ENCODE data around the gene PSMB11. TPM values are rescaled to one million over a fixed set of nuclear protein-coding genes. Genes with fewer than 3 reads are reported as not detected.

Gene PSMB11
- total RNA-seq, 1 experiment from 2014 or later, result not detected

- CTCF ChIA-PET, result interaction anchor here (2.7 kb wide), 1 partner anchor 11 kb away, joined by 22 read pairs; no protein-coding TSS in a partner anchor
- Histone ChIP-seq H2AFZ (ENCODE audit: low read length) (no peak overlapping the region), H3K9me2 (replicated peaks; ENCODE audit: low read length) (no peaks in the 10 kb centered on the region), H3K4me2 (ENCODE audit: low read length) (no peak overlapping the region), H3K9ac (ENCODE audit: low read length) (no peak overlapping the region), H3K36me3 (ENCODE audit: low read depth, low read length) (no peaks in the 10 kb centered on the region), H4K20me1 (ENCODE audit: low read length) (no peaks in the 10 kb centered on the region), H3K27ac (ENCODE audit: low read length) (no peak overlapping the region), H3K4me1 (ENCODE audit: insufficient read depth, low read length) (peaks cover 5% of the 10 kb centered on the region; the same call in 1 of the 2 replicates), H3K79me2 (ENCODE audit: low read length) (no peaks in the 10 kb centered on the region), H3K9me3 (ENCODE audit: low read length) (no peaks in the 10 kb centered on the region), H3K4me3 (ENCODE audit: low read length) (no peak overlapping the region), H3K27me3 (ENCODE audit: low read length) (no peaks in the 10 kb centered on the region), H3F3A (ENCODE audit: low read length, unreplicated experiment) (no peaks in the 10 kb centered on the region)
- intact Hi-C loops (cut with micrococcal nuclease), result no loop called here
- no peak for ATAC-seq
- BruUV-seq (replicated peaks), result no TSS peak
- TF ChIP-seq CTCF (conservative IDR thresholded peaks at IDR 0.05; ENCODE audit: low read depth, low read length) (no peak), EZH2phosphoT487 (IDR thresholded peaks at IDR 0.05; ENCODE audit: borderline replicate concordance, low read length) (no peak), EZH2 (IDR thresholded peaks at IDR 0.05; ENCODE audit: low read length, unreplicated experiment) (no peak)
- DNase-seq, result no peak
- POLR2A ChIA-PET (ENCODE audit: unreplicated experiment), result no interaction called here
Observed at GRCh38 chr14:22996768-22997654, 45.0 kb upstream of the PSMB11 start.

- Histone ChIP-seq H3K27ac (ENCODE audit: low read length) (no peak overlapping the region), H3K4me3 (ENCODE audit: low read length) (no peak overlapping the region), H3K79me2 (ENCODE audit: low read length) (no peaks in the 10 kb centered on the region), H3K4me1 (ENCODE audit: insufficient read depth, low read length) (peaks cover 5% of the 10 kb centered on the region; the same call in 1 of the 2 replicates), H4K20me1 (ENCODE audit: low read length) (no peaks in the 10 kb centered on the region), H2AFZ (ENCODE audit: low read length) (no peak overlapping the region), H3K27me3 (ENCODE audit: low read length) (no peaks in the 10 kb centered on the region), H3K9ac (ENCODE audit: low read length) (no peak overlapping the region), H3F3A (ENCODE audit: low read length, unreplicated experiment) (no peaks in the 10 kb centered on the region), H3K36me3 (ENCODE audit: low read depth, low read length) (no peaks in the 10 kb centered on the region), H3K4me2 (ENCODE audit: low read length) (no peak overlapping the region), H3K9me2 (replicated peaks; ENCODE audit: low read length) (no peaks in the 10 kb centered on the region), H3K9me3 (ENCODE audit: low read length) (no peaks in the 10 kb centered on the region)
- ChIA-PET POLR2A (ENCODE audit: unreplicated experiment) (no interaction called here), CTCF (no interaction called here)
- intact Hi-C loops (cut with micrococcal nuclease), result no loop called here
- DNase-seq, result no peak
- TF ChIP-seq EZH2 (IDR thresholded peaks at IDR 0.05; ENCODE audit: low read length, unreplicated experiment), result no peak
- no peak for TF ChIP-seq CTCF (conservative IDR thresholded peaks at IDR 0.05; ENCODE audit: low read depth, low read length)
- no peak for TF ChIP-seq EZH2phosphoT487 (IDR thresholded peaks at IDR 0.05; ENCODE audit: borderline replicate concordance, low read length)
- ATAC-seq, result no peak
- no TSS peak for BruUV-seq (replicated peaks)
Observed at GRCh38 chr14:22997676-22998323, 44.2 kb upstream of the PSMB11 start.

All from PC-3 (cell line).